Measurements from ENCODE around the gene ARAP1.
A peak's percentile ranks its signal among the peaks of the same experiment; 100 is the strongest.

The ARAP1 gene

DNA sequence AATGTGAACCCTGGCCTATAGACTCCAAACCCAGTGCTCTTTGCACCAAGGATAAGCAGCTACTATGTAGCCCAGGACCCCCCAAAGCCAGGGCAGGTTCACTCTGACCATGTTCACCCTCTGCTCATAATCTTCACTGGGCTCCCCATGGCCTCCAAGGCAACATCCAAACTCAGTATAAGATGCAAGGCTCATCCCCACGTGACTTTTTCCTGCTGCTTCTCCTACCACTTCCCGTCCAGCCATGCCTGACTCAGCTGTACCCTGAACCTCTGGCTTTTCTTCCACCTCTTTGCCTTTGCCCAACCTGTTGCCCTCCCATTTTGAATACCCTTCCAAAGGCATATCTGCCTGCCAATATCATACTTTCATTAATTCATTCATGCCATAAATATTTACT is 105.7 kb downstream of the ARAP1 start:
- H3K4me3 ChIP-seq (ENCODE audit: low read depth, low read length), result no peak overlapping the region
- H3K9me3 ChIP-seq (ENCODE audit: severe bottlenecking), result no peaks in the 10 kb centered on the region
- H3K27ac ChIP-seq, result no peak overlapping the region
- no peaks in the 10 kb centered on the region for H3K36me3 ChIP-seq
- TF ChIP-seq, protein P1, sequence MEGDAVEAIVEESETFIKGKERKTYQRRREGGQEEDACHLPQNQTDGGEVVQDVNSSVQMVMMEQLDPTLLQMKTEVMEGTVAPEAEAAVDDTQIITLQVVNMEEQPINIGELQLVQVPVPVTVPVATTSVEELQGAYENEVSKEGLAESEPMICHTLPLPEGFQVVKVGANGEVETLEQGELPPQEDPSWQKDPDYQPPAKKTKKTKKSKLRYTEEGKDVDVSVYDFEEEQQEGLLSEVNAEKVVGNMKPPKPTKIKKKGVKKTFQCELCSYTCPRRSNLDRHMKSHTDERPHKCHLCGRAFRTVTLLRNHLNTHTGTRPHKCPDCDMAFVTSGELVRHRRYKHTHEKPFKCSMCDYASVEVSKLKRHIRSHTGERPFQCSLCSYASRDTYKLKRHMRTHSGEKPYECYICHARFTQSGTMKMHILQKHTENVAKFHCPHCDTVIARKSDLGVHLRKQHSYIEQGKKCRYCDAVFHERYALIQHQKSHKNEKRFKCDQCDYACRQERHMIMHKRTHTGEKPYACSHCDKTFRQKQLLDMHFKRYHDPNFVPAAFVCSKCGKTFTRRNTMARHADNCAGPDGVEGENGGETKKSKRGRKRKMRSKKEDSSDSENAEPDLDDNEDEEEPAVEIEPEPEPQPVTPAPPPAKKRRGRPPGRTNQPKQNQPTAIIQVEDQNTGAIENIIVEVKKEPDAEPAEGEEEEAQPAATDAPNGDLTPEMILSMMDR (IDR thresholded peaks at IDR 0.05; ENCODE audit: low read depth, low read length), result no peak
- H3K27me3 ChIP-seq (ENCODE audit: insufficient read depth, low read depth, severe bottlenecking), result peaks cover under 1% of the 10 kb centered on the region
- no peak for DNase-seq

DNA sequence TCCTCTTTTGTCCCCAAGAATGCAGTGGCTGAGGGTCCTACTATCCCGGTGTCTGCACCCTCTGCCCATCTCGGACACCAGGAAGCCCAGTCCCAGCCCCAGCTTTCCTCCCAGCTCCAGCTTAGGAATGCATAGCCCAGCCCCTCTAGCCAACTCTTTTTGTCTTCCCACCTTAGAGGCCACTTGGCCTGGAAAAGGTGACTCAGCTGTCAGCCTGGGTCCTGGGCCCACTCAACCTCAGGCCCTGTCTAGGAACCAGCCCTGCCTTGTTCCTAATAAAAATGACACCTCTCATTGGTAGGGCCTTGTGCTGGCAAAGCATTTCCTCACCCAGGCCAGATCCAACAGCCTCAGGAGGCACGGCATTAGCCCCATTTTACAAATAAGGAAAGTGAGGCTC is 106.2 kb downstream of the ARAP1 start:
- H3K4me3 ChIP-seq (ENCODE audit: low read depth, low read length), result no peak overlapping the region
- H3K9me3 ChIP-seq (ENCODE audit: severe bottlenecking), result no peaks in the 10 kb centered on the region
- no peaks in the 10 kb centered on the region for H3K36me3 ChIP-seq
- no peak for DNase-seq
- no peak overlapping the region for H3K27ac ChIP-seq
- H3K27me3 ChIP-seq (ENCODE audit: insufficient read depth, low read depth, severe bottlenecking), result peaks cover 3% of the 10 kb centered on the region
- TF ChIP-seq, protein P1 (IDR thresholded peaks at IDR 0.05; ENCODE audit: low read depth, low read length), result no peak

DNA sequence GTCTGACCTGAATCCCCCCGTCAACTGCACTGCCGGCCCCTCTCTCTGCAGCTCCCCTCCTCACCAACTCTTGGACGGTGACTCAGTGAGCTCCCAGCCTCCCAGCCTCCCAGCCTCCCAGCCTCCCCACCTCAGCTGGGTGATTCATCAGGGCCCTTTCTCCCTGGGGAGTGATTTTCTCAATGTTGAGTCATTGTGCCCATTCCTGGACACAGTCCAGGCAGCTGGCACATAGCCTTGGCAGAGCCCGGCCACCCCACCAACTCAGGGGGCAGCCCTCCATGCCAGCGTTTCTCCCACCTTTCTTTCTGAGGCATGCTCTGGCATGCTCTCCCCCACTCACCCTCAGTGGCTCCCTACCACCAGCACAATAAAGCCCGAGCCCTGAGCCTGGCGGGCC is 108.7 kb downstream of the ARAP1 start:
- Histone ChIP-seq H3K36me3 (no peaks in the 10 kb centered on the region), H3K27ac (no peak overlapping the region), H3K27me3 (ENCODE audit: insufficient read depth, low read depth, severe bottlenecking) (peaks cover 3% of the 10 kb centered on the region), H3K9me3 (ENCODE audit: severe bottlenecking) (no peaks in the 10 kb centered on the region), H3K4me3 (ENCODE audit: low read depth, low read length) (no peak overlapping the region)
- TF ChIP-seq, protein P1 (IDR thresholded peaks at IDR 0.05; ENCODE audit: low read depth, low read length), result no peak
- no peak for DNase-seq

DNA sequence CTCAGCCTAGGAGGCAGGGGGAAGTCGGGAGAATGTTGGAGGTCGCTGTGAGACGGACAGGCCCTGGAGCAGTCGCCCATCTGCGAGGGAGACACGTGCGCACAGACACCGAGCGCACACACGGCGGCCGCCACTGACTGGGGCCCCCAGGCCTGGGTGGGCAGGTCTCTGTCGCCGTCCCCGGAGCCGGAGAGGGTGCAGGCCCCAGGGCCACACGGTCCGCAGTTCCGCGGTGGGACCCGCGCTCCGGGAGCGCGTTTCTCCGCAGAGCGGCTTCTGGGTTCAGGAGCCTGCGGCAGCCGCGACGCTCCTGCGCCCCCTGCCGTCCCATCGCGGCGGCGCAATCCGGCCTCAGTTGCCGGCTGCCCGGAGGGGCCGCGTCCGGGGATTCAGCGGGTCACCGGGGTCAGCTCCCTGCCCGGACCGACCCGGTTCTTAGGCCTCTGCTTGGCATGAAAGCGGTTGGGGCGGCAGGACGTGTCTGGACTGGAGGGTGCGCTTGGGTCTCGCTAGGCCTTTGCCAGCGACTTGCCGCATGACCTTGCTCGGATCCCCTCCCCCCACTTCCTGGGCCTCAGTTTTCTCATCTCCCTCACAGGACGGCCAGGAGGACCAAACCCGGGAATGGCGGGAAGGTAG is 109.2 kb downstream of the ARAP1 start:
- Histone ChIP-seq H3K9me3 (ENCODE audit: severe bottlenecking) (no peaks in the 10 kb centered on the region), H3K36me3 (no peaks in the 10 kb centered on the region), H3K4me3 (ENCODE audit: low read depth, low read length) (peak overlapping the region; percentile 42), H3K27ac (no peak overlapping the region), H3K27me3 (ENCODE audit: insufficient read depth, low read depth, severe bottlenecking) (peaks cover 3% of the 10 kb centered on the region)
- TF ChIP-seq, protein P1 (IDR thresholded peaks at IDR 0.05; ENCODE audit: low read depth, low read length), result peak; percentile 91
- peak; percentile 71 for DNase-seq

DNA sequence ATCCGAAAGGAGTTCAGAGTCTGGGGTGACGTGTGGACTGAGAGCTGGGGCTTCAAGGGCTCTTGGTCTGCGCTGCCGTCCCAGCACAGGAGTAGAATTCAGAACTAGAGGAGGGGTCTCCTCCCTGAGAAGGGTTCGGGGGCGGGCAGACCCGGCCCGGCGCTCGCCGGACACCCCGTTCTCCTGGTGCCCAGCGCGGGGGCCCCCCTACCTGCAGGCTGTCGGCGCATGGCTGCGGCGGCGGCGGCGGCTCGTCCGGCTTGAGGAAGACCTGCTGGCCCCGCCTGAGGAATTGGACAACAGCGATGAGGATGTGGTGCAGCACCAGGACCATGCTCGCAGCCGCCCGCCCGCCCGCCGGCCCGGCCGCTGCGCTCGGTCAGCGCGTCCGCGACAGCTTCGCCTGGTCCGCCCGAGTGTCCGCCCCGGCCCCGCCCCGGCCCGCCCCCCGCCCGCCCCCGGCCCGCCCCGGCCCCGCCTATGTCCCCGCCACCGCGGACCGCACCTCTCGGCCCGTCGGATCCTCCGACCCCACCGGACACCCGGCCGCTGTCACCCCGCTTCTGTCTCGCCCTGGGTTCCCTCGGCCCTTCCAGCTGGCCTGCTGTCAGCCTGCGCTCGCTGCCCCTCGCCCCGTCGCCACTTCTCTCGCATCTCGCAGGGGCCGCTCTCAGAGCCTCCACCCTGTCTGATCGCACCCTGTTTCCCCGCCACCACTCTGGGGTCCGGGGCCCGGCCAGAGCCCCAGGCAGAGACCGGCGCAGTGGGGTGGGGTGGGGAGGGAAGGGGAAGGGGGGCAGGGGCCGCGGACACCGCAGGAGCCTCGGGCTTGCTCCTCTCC is 109.9 kb downstream of the ARAP1 start:
- DNase-seq, result peak; percentile 47
- TF ChIP-seq, protein P1 (IDR thresholded peaks at IDR 0.05; ENCODE audit: low read depth, low read length), result no peak
- no peaks in the 10 kb centered on the region for H3K36me3 ChIP-seq
- H3K27ac ChIP-seq, result no peak overlapping the region
- peak overlapping the region; percentile 42 for H3K4me3 ChIP-seq (ENCODE audit: low read depth, low read length)
- no peaks in the 10 kb centered on the region for H3K9me3 ChIP-seq (ENCODE audit: severe bottlenecking)
- H3K27me3 ChIP-seq (ENCODE audit: insufficient read depth, low read depth, severe bottlenecking), result peaks cover 3% of the 10 kb centered on the region

Measured in WERI-Rb-1 (cell line).